Esophagus squamous epithelium (tissue), 5 donors: ENCODE results near the gene SMAD4. TPM values are rescaled to one million over a fixed set of nuclear protein-coding genes. Genes with fewer than 3 reads are reported as not detected.

Experiments
- DNase-seq: peaks from one replicate; lab custom pipeline; 2025; lab: John Stamatoyannopoulos, UW
- H3K27ac ChIP-seq, 4 donors: fragments of 200-600 bp; sonication (generic); one replicate each; pipeline ENCODE4 v1.5.1; 2016 to 2019; ENCODE audit warnings: mild to moderate bottlenecking in 1 of 4
- H3K27me3 ChIP-seq, 4 donors: fragments of 200-600 bp; sonication (generic); 1 replicate in 3 of 4; 2 replicates in 1 of 4; pipeline versions ENCODE4 v1.5.1 to v1.6.0; 2017 to 2021; ENCODE audit warnings: antibody characterized with exemption in 1 of 4
- H3K36me3 ChIP-seq, 3 donors: fragments of 200-600 bp; sonication (generic); one replicate each; pipeline ENCODE4 v1.5.1; 2016 to 2019
- H3K4me1 ChIP-seq, 3 donors: fragments of 200-600 bp; sonication (generic); one replicate each; pipeline ENCODE4 v1.5.1; 2017 to 2019
- H3K4me3 ChIP-seq, 4 donors: fragments of 200-600 bp; sonication (generic); 1 replicate in 3 of 4; 2 replicates in 1 of 4; pipeline ENCODE4 v1.5.1; 2016 to 2019; ENCODE audit warnings: mild to moderate bottlenecking in 2 of 4, moderate library complexity in 1 of 4
- H3K9me3 ChIP-seq, 3 donors: fragments of 200-600 bp; sonication (generic); one replicate each; pipeline ENCODE4 v1.5.1; 2016 to 2019
- CTCF ChIP-seq, 6 experiments: fragments of 450-650 bp in 4 of 6; fragments of 200-600 bp in 2 of 6; sonication (generic) in 2 of 6; IDR thresholded peaks; one replicate each; pipeline ENCODE4 v1.5.1; 2016 to 2019; ENCODE audit warnings: antibody characterized with exemption in 6 of 6, mild to moderate bottlenecking in 4 of 6, moderate library complexity in 4 of 6
- POLR2A ChIP-seq, 4 donors: fragments of 450-650 bp; IDR thresholded peaks; one replicate each; pipeline ENCODE4 v1.6.1; 2017; ENCODE audit warnings: antibody characterized with exemption in 4 of 4, mild to moderate bottlenecking in 4 of 4, moderate library complexity in 3 of 4
- WGBS, 2 donors: methylation state at CpG; one replicate each; pipeline ENCODE4 v1.1.5; 2018; 5-methylcytosine and 5-hydroxymethylcytosine counted together
- intact Hi-C: fragments of 100-400 bp; cut with DNase I; formaldehyde crosslinking; loops from one replicate; pipeline ENCODE4 v1.15.0; 2022
- total RNA-seq, 4 donors: library from RNA; depleted of rRNA; stranded (reverse); fragments of >200 nt; gene quantifications; one replicate each; pipeline ENCODE4 v1.1.0, GENCODE V29; 2016
- donor health status: DM: yes; HTN: yes; CAD: no.

The SMAD4 gene
- total RNA-seq, 4 donors from 2014 or later: 32.9 to 84.5 (median 49.3) TPM

GRCh38 chr18:51100385-51101120, 70.5 kb downstream of the SMAD4 start:
- Histone ChIP-seq H3K27me3 (no peaks in the 10 kb centered on the region), H3K4me1 (no peaks in the 10 kb centered on the region), H3K36me3 (no peaks in the 10 kb centered on the region), H3K9me3 (no peaks in the 10 kb centered on the region), H3K27ac (no peak overlapping the region), H3K4me3 (no peak overlapping the region)
- DNase-seq: no peak
- WGBS, 2 donors: 68 to 80% methylated on average over 7 to 8 of the region's 8 CpGs
- intact Hi-C loops: no loop called here
- TF ChIP-seq POLR2A (IDR thresholded peaks at IDR 0.05): no peak
- no peak for TF ChIP-seq CTCF (IDR thresholded peaks at IDR 0.05)

- no peak for DNase-seq
- TF ChIP-seq CTCF (IDR thresholded peaks at IDR 0.05): no peak
- TF ChIP-seq POLR2A (IDR thresholded peaks at IDR 0.05): no peak
- Histone ChIP-seq H3K36me3 (no peaks in the 10 kb centered on the region), H3K27ac (no peak overlapping the region), H3K9me3 (no peaks in the 10 kb centered on the region), H3K4me3 (no peak overlapping the region), H3K4me1 (peaks cover 0 to 7% (median 0%) of the 10 kb centered on the region in 3 donors), H3K27me3 (no peaks in the 10 kb centered on the region)
- intact Hi-C loops: no loop called here
- 46 to 75% methylated on average over 4 to 6 of the region's 6 CpGs for WGBS, 2 donors
These were observed 77.1 kb downstream of the SMAD4 start for GRCh38 chr18:51107082-51107481.

- Histone ChIP-seq H3K36me3 (no peaks in the 10 kb centered on the region), H3K9me3 (no peaks in the 10 kb centered on the region), H3K4me3 (no peak overlapping the region), H3K4me1 (peaks cover 0 to 7% (median 0%) of the 10 kb centered on the region in 3 donors), H3K27me3 (no peaks in the 10 kb centered on the region), H3K27ac (no peak overlapping the region)
- intact Hi-C loops: no loop called here
- no peak for DNase-seq
- 68 to 73% methylated on average over 7 to 9 of the region's 9 CpGs for WGBS, 2 donors
- TF ChIP-seq POLR2A (IDR thresholded peaks at IDR 0.05): no peak
- no peak for TF ChIP-seq CTCF (IDR thresholded peaks at IDR 0.05)
These were observed 77.7 kb downstream of the SMAD4 start for GRCh38 chr18:51107598-51108305.

- no peak overlapping the region for H3K27ac ChIP-seq
- no peaks in the 10 kb centered on the region for H3K9me3 ChIP-seq
- H3K4me1 ChIP-seq: peaks cover 0 to 7% (median 0%) of the 10 kb centered on the region in 3 donors
- no peak for DNase-seq
- H3K36me3 ChIP-seq: no peaks in the 10 kb centered on the region
- no peaks in the 10 kb centered on the region for H3K27me3 ChIP-seq
- 73 to 79% methylated on average over 5 of the region's 5 CpGs for WGBS, 2 donors
- TF ChIP-seq CTCF (IDR thresholded peaks at IDR 0.05): no peak
- no peak for TF ChIP-seq POLR2A (IDR thresholded peaks at IDR 0.05)
- intact Hi-C loops: no loop called here
- H3K4me3 ChIP-seq: no peak overlapping the region
These were observed 78.3 kb downstream of the SMAD4 start for GRCh38 chr18:51108330-51108729.
